Measurements from ENCODE around the gene ZFP69. TPM values are rescaled to one million over a fixed set of nuclear protein-coding genes. Genes with fewer than 3 reads are reported as not detected.

Gene ZFP69
- polyA plus RNA-seq (ENCODE audit: low read depth in 6 of 6) = 1 to 10 TPM in 5 of 6 donors, not detected in 1; 3.4 to 6.8 (median 6.2) TPM

DNA sequence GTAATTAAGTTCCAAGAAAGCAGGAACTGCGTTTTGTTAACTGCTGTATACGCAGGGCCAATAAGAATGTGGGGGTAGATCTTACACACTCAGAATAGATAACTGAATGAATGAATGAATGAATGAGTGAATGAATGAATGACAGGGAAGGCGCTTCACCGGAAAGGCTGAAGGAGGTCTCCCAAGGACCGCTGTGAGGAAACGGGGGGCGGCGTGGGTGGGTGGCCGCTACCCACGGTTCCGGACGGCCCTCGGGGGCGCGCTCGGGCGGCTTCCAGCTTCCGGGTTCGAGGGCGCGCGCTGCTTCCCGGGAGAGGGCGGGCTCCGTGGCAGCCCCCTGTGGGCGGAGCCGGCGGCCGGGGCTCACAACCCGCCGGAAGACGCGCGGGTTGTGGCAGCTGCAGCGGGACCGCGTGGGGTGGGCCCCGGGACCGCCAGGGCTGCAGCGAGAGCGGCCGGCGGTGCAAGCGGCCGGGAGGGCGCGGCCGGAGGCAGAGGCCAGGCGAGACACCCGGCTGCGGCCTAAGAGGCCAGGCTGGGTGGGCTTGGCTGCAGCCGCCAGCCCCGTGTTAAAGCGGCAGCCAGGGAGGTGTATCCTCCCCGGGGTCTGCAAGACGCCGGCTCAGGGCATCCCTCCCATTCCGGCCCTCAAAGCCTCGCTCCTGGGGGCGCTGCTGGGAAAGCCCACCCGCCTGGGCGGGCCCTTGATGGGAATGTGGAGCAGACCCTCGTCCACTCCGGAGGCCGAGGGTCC, at the start of gene ZFP69:
Gene ZFP69 (plus strand): TSS at position 367 of the 754 bp plus-strand sequence. CDS start 2,072 bp downstream, outside the sequence.
- Mint-ChIP-seq H3K4me1 (peaks cover 9 to 27% (median 19%) of the 10 kb centered on the region in 3 donors), H3K27ac (peak within 1 kb of the TSS; percentile 65 to 93 (median 81)), H3K27me3 (no peaks in the 10 kb centered on the region), H3K9me3 (peaks cover 10 to 47% (median 31%) of the 10 kb centered on the region in 7 donors), H3K36me3 (peaks cover 23 to 30% of the 10 kb centered on the region in 2 donors), H3K4me3 (peak within 1 kb of the TSS; percentile 85 to 96 (median 92))
- peak; percentile 69 for DNase-seq
- peak; percentile 96 for ATAC-seq (ENCODE audit: low read depth in 2 of 2)

DNA sequence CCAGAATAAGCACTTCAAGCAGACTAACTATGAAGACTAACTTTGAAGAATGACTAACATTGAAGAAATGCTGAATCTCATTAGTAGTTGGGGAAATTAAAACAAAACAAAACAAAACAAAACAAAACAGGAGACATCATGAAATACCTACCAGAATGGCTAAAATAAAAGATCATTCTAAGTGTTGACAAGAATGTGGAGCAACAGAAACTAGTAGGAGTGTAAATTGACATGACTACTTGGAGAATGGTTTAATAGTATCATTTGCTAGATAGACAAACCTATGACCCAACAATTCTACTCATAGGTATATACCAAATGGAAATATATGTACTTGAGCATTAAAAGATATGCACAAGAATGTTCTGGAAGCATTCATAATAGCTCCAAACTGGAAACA, 45.7 kb upstream of the ZFP69 start:
- DNase-seq = no peak
- no peak overlapping the region for H3K4me3 Mint-ChIP-seq
- no peaks in the 10 kb centered on the region for H3K27me3 Mint-ChIP-seq
- no peak for ATAC-seq (ENCODE audit: low read depth in 2 of 2)
- peaks cover 0 to 1% (median 0%) of the 10 kb centered on the region in 7 donors for H3K9me3 Mint-ChIP-seq
- H3K4me1 Mint-ChIP-seq = peaks cover under 1 to 4% (median 2%) of the 10 kb centered on the region in 3 donors
- peak overlapping the region in 2 of 6 donors; percentile 2 to 37 for H3K27ac Mint-ChIP-seq
- H3K36me3 Mint-ChIP-seq = peaks cover 0 to 6% of the 10 kb centered on the region in 2 donors

- Mint-ChIP-seq H3K27ac (peak overlapping the region in 2 of 6 donors; percentile 28 to 54), H3K36me3 (no peaks in the 10 kb centered on the region), H3K4me3 (no peak overlapping the region), H3K27me3 (no peaks in the 10 kb centered on the region), H3K9me3 (peaks cover 0 to 1% (median 0%) of the 10 kb centered on the region in 7 donors), H3K4me1 (peaks cover 0 to 2% (median 0%) of the 10 kb centered on the region in 3 donors)
- DNase-seq = no peak
- no peak for ATAC-seq (ENCODE audit: low read depth in 2 of 2)
Measured at GRCh38 chr1:40432644-40433390, 44.3 kb upstream of the ZFP69 start.

- Mint-ChIP-seq H3K4me3 (no peak overlapping the region), H3K27ac (no peak overlapping the region), H3K4me1 (peaks cover 4 to 9% (median 7%) of the 10 kb centered on the region in 3 donors), H3K36me3 (no peaks in the 10 kb centered on the region), H3K9me3 (peaks cover 0 to 1% (median 0%) of the 10 kb centered on the region in 7 donors), H3K27me3 (no peaks in the 10 kb centered on the region)
- ATAC-seq (ENCODE audit: low read depth in 2 of 2) (no peak), DNase-seq (no peak)
Measured at GRCh38 chr1:40435471-40435870, 41.6 kb upstream of the ZFP69 start.

DNA sequence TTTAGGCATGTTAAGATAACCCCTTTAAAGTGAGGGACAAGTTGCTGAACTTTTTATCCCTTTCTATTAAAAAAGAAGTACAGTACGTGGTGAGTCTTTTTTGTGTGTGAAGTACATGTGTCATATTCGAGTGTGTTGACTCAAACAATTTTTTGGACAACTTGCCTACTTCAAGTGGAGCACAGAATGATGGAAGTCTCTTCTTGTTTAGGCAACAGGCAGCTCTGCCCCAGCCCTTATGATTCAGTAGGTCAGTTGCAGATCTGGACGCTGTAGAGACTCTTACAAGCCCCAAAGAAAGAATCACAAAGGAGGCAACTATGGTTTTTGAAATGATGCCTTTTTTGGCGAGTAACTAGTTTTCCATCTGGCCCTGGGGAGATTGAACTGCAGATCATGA, 41.2 kb upstream of the ZFP69 start:
- Mint-ChIP-seq H3K36me3 (no peaks in the 10 kb centered on the region), H3K27ac (no peak overlapping the region), H3K9me3 (peaks cover 0 to 1% (median 0%) of the 10 kb centered on the region in 7 donors), H3K27me3 (no peaks in the 10 kb centered on the region), H3K4me1 (peaks cover 4 to 9% (median 7%) of the 10 kb centered on the region in 3 donors), H3K4me3 (no peak overlapping the region)
- ATAC-seq (ENCODE audit: low read depth in 2 of 2) (no peak), DNase-seq (no peak)

- H3K9me3 Mint-ChIP-seq = no peaks in the 10 kb centered on the region
- ATAC-seq (ENCODE audit: low read depth in 2 of 2) (peak; percentile 51 to 69), DNase-seq (no peak)
- H3K36me3 Mint-ChIP-seq = no peaks in the 10 kb centered on the region
- H3K27ac Mint-ChIP-seq = peak overlapping the region in 1 of 6 donors; percentile 2
- peaks cover 4 to 9% (median 7%) of the 10 kb centered on the region in 3 donors for H3K4me1 Mint-ChIP-seq
- H3K4me3 Mint-ChIP-seq = no peak overlapping the region
- H3K27me3 Mint-ChIP-seq = no peaks in the 10 kb centered on the region
Measured at GRCh38 chr1:40438391-40439015, 38.6 kb upstream of the ZFP69 start.

DNA sequence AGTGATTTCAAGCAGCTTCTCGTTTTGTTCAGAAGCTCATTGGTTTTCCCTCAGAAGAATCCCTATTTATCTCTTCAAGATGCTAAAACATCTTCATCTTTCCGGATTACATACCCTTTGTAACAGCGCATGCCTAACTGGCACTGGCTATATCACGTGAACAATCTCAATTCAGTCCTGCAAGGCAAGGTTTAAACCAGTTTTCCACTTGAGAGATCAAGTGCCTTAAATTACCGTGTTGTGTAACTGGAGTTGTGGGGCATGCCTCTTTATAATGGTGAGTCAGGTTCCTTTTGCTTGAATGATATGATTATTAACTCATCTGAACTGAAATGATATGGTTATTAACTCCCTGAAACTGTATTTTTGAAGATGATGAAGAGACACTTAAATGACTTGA, 37.8 kb upstream of the ZFP69 start:
- Mint-ChIP-seq H3K4me1 (peaks cover 4 to 9% (median 7%) of the 10 kb centered on the region in 3 donors), H3K4me3 (no peak overlapping the region), H3K27me3 (no peaks in the 10 kb centered on the region), H3K27ac (no peak overlapping the region), H3K36me3 (no peaks in the 10 kb centered on the region), H3K9me3 (no peaks in the 10 kb centered on the region)
- ATAC-seq (ENCODE audit: low read depth in 2 of 2) = no peak
- no peak for DNase-seq

DNA sequence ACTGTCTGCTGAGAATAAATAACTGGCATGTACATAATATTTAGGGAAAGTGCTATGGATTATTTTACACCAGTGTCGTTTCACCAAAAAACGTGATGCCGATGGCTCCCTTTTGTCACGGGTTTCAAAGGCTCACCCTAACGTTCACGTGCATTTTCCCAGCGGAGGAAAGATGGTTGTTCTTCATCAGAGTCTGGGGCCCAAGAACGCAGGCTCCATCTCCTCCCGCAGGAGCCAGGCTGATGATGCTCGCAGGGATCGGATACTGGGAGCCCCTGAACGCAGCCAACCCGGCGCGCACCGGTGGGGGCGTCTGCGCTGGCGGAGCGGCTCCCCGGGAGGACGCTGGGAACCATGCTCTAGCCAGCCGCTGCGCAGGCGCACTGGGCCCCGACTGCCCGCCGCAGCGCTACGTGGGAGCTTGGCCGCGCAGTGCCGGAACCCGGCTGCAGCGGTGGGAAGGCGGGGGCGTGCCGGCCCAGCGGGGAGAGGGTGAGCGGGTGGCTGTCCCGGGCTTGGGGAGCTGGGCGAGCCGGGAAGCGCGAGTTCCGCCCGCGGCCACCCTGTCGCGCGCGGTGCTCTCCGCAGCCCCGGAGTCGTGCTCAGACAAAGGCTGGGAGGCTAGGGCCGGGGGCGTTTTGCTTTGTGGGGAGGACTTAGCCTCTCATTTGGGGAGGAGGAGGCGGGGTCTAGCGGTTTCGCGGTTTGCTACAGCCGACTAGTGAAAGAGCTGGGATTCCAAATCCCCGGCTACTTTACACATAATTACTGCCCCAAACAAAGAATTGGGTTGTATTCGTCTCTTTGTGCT, 27.2 kb upstream of the ZFP69 start, which contains the start of gene ZFP69B:
Gene ZFP69B (plus strand): TSS at position 793 of the 811 bp plus-strand sequence. CDS start 486 bp downstream, outside the sequence.
- Mint-ChIP-seq H3K36me3 (peaks cover 25 to 30% of the 10 kb centered on the region in 2 donors), H3K27me3 (no peaks in the 10 kb centered on the region), H3K27ac (peak within 1 kb of the TSS; percentile 50 to 91 (median 70)), H3K9me3 (peaks cover 8 to 45% (median 30%) of the 10 kb centered on the region in 7 donors), H3K4me1 (peaks cover 14 to 30% (median 18%) of the 10 kb centered on the region in 3 donors), H3K4me3 (peak within 1 kb of the TSS; percentile 80 to 96 (median 92))
- ATAC-seq (ENCODE audit: low read depth in 2 of 2) = peak; percentile 94
- peak; percentile 87 for DNase-seq

DNA sequence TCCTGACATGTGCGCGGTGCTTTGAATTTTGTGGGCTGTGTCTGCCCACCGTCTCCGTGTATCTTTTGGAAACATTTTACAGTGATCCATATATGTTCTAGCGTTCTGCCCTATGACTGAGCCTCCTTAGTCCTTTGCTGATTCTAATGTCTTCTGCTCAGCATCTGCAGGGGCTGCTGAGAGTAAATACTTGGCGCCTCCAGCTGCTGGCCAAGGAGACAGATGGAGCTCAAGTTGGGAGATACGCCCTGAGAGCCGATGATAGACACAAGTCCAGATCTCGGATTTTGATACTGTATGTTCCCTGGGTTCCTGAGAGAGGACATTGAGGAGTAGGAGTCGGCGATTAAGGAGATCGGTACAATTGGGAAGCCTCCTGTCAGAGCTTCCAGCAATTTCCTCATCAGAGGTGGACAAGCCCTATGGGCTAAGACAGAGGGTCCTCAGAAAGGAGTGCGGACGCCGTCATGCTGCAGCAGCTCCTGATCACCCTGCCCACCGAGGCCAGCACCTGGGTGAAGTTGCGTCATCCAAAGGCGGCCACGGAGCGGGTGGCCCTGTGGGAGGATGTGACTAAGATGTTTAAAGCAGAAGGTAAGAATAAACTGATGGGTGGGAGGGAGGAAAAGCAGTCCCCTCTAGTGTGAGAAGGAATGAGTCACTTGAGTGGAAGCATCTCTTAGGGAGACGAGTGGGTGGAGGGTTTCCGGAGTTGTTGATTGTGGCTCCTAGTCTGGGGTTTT, 26.4 kb upstream of the ZFP69 start:
- Mint-ChIP-seq H3K27ac (peak overlapping the region in 4 of 6 donors; percentile 58 to 90 (median 67)), H3K36me3 (peaks cover 28 to 31% of the 10 kb centered on the region in 2 donors), H3K9me3 (peaks cover 8 to 50% (median 36%) of the 10 kb centered on the region in 7 donors), H3K4me3 (peak overlapping the region; percentile 80 to 96 (median 92)), H3K4me1 (peaks cover 14 to 30% (median 18%) of the 10 kb centered on the region in 3 donors), H3K27me3 (no peaks in the 10 kb centered on the region)
- ATAC-seq (ENCODE audit: low read depth in 2 of 2) (peak in 1 of 2 donors; percentile 14), DNase-seq (peak; percentile 18)

DNA sequence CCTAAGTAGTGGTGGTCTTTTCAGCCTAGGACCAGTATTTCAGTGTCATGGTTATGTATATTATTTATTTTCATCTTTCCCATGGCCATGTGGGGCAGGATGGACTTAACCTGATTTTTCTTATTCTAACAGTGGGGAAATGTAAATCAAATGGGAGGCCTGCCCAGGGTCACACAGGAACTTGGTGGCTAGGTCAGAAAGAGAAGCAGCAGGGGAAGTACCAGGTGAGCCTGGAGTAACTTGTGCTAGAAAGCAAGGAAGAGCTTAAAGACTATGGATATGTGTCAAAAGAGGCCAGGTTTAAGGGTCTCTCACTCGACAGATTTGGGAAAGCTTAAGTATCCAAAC, 25.9 kb upstream of the ZFP69 start:
- H3K4me1 Mint-ChIP-seq = peaks cover 14 to 30% (median 18%) of the 10 kb centered on the region in 3 donors
- H3K9me3 Mint-ChIP-seq = peaks cover 6 to 51% (median 37%) of the 10 kb centered on the region in 7 donors
- peaks cover 27 to 30% of the 10 kb centered on the region in 2 donors for H3K36me3 Mint-ChIP-seq
- H3K4me3 Mint-ChIP-seq = peak overlapping the region; percentile 80 to 96 (median 92)
- peak overlapping the region in 3 of 6 donors; percentile 50 to 69 (median 65) for H3K27ac Mint-ChIP-seq
- DNase-seq = no peak
- ATAC-seq (ENCODE audit: low read depth in 2 of 2) = no peak
- no peaks in the 10 kb centered on the region for H3K27me3 Mint-ChIP-seq

DNA sequence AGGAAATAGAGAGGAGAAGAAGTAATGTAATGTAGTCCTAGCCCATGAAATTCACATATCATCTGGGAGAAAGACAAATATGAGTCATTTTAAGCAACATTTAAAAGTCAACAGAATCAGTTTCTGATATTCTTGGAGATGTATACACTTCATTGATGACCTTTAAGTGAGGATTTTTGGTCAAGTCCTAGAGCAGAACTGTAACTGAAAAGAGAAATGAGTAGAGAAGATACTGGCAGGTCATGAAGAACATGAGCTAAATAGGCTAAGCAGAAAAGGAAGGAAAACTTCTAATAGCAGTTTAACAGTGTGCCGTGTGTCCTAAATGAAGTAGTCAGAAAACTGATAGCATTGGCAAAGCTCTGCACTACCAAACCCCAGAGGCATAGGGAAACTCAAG, 22.2 kb upstream of the ZFP69 start:
- ATAC-seq (ENCODE audit: low read depth in 2 of 2) = no peak
- no peak for DNase-seq
- no peaks in the 10 kb centered on the region for H3K27me3 Mint-ChIP-seq
- no peak overlapping the region for H3K27ac Mint-ChIP-seq
- peaks cover 62 to 64% of the 10 kb centered on the region in 2 donors for H3K36me3 Mint-ChIP-seq
- H3K4me1 Mint-ChIP-seq = peaks cover 14 to 20% (median 18%) of the 10 kb centered on the region in 3 donors
- H3K4me3 Mint-ChIP-seq = peak overlapping the region in 1 of 8 donors; percentile 51
- H3K9me3 Mint-ChIP-seq = peaks cover 15 to 88% (median 73%) of the 10 kb centered on the region in 7 donors

All from naive B cell (primary cell).